ENCODE data around the gene ARHGAP29.

Gene ARHGAP29

DNA sequence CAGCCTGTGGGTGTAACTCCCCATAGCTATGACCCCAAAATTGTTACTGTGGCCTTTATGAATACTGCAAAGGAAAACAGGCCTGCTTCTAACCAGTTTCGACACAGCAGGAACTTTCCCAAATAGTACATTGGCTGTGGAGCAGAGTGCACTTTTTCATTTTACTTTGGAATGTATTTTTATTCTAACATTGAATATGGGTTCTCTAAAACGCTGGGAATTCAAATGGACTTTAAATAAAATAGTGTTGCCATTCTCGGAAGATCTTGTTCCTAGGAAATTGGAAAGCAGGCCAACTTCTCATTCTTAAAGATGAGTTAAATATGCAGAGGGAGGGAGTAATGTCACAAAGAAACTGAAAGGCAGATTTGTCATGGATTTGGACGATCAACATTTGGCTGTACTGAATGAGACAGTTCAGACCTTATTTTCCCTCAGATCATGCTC is 39.6 kb upstream of the ARHGAP29 start:
- Histone ChIP-seq H3K27me3 (ENCODE audit: control insufficient read depth, insufficient read depth, low read length) (no peaks in the 10 kb centered on the region), H3K4me3 (ENCODE audit: low read length) (no peak overlapping the region), H3K27ac (ENCODE audit: low read depth, low read length) (peak overlapping the region; percentile 48), H3K4me1 (ENCODE audit: control insufficient read depth, insufficient read depth, low read length) (peaks cover 5% of the 10 kb centered on the region), H3K36me3 (ENCODE audit: control insufficient read depth, insufficient read depth, low read length) (no peaks in the 10 kb centered on the region), H3K9ac (ENCODE audit: low read length) (no peak overlapping the region)

GRCh38 chr1:94275083-94275482 is 37.7 kb upstream of the ARHGAP29 start:
- Histone ChIP-seq H3K9ac (ENCODE audit: low read length) (no peak overlapping the region), H3K36me3 (ENCODE audit: control insufficient read depth, insufficient read depth, low read length) (no peaks in the 10 kb centered on the region), H3K4me3 (ENCODE audit: low read length) (no peak overlapping the region), H3K4me1 (ENCODE audit: control insufficient read depth, insufficient read depth, low read length) (peaks cover 5% of the 10 kb centered on the region), H3K27ac (ENCODE audit: low read depth, low read length) (peak overlapping the region; percentile 41), H3K27me3 (ENCODE audit: control insufficient read depth, insufficient read depth, low read length) (no peaks in the 10 kb centered on the region)

- Histone ChIP-seq H3K9ac (ENCODE audit: low read length) (no peak overlapping the region), H3K36me3 (ENCODE audit: control insufficient read depth, insufficient read depth, low read length) (no peaks in the 10 kb centered on the region), H3K27me3 (ENCODE audit: control insufficient read depth, insufficient read depth, low read length) (no peaks in the 10 kb centered on the region), H3K4me1 (ENCODE audit: control insufficient read depth, insufficient read depth, low read length) (peaks cover 5% of the 10 kb centered on the region), H3K27ac (ENCODE audit: low read depth, low read length) (peak overlapping the region; percentile 41), H3K4me3 (ENCODE audit: low read length) (no peak overlapping the region)
These were observed 37.2 kb upstream of the ARHGAP29 start for GRCh38 chr1:94274561-94274960.

DNA sequence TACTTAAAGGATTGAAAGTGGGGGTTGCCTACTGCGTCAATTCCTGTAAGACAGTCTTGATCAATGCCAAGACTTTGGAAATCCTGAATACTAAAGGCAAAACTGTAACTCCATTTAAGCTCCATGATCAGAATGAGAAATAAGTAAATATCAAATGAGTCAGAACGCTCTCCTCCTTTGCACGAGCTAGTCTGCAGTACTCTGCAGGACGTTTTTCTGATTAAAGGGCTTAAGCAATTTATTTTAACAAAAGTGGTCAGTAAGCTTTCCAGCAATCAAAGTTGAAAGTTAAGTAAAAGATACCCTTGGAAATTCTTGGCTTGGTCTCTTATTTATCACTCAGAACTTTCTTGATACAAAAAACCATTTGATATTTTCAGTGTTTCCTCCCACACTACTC is 35.7 kb upstream of the ARHGAP29 start:
- no peak overlapping the region for H3K27ac ChIP-seq (ENCODE audit: low read depth, low read length)
- H3K9ac ChIP-seq (ENCODE audit: low read length) = no peak overlapping the region
- H3K27me3 ChIP-seq (ENCODE audit: control insufficient read depth, insufficient read depth, low read length) = no peaks in the 10 kb centered on the region
- H3K36me3 ChIP-seq (ENCODE audit: control insufficient read depth, insufficient read depth, low read length) = no peaks in the 10 kb centered on the region
- peaks cover 5% of the 10 kb centered on the region for H3K4me1 ChIP-seq (ENCODE audit: control insufficient read depth, insufficient read depth, low read length)
- H3K4me3 ChIP-seq (ENCODE audit: low read length) = no peak overlapping the region

DNA sequence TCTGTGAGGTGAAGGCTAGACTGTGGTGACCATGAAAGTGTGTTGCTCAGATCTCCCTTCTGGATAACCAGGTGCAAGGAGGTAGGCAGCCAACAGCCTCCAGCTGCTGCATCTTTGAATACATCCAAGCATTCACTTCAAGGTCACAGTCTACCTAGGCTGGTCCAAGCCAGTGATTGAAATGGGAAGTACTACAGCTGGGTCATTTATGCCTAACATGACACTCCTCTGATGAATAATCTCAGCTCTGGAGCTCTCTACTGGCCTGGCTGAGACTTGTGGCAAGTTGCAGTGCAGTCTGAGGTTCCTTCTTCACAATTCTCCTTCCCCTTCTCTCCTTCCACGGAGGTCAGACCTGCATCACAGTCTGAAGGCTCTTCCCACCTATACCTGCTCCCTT is 35.0 kb upstream of the ARHGAP29 start:
- H3K4me3 ChIP-seq (ENCODE audit: low read length) = no peak overlapping the region
- peaks cover 5% of the 10 kb centered on the region for H3K4me1 ChIP-seq (ENCODE audit: control insufficient read depth, insufficient read depth, low read length)
- H3K27ac ChIP-seq (ENCODE audit: low read depth, low read length) = no peak overlapping the region
- H3K9ac ChIP-seq (ENCODE audit: low read length) = no peak overlapping the region
- H3K36me3 ChIP-seq (ENCODE audit: control insufficient read depth, insufficient read depth, low read length) = no peaks in the 10 kb centered on the region
- H3K27me3 ChIP-seq (ENCODE audit: control insufficient read depth, insufficient read depth, low read length) = no peaks in the 10 kb centered on the region

- Histone ChIP-seq H3K27me3 (ENCODE audit: control insufficient read depth, insufficient read depth, low read length) (no peaks in the 10 kb centered on the region), H3K4me1 (ENCODE audit: control insufficient read depth, insufficient read depth, low read length) (peaks cover 5% of the 10 kb centered on the region), H3K9ac (ENCODE audit: low read length) (no peak overlapping the region), H3K36me3 (ENCODE audit: control insufficient read depth, insufficient read depth, low read length) (no peaks in the 10 kb centered on the region), H3K27ac (ENCODE audit: low read depth, low read length) (no peak overlapping the region), H3K4me3 (ENCODE audit: low read length) (no peak overlapping the region)
These were observed 34.0 kb upstream of the ARHGAP29 start for GRCh38 chr1:94271373-94271772.

GRCh38 chr1:94270801-94271203 is 33.4 kb upstream of the ARHGAP29 start:
- H3K4me1 ChIP-seq (ENCODE audit: control insufficient read depth, insufficient read depth, low read length) = peaks cover 5% of the 10 kb centered on the region
- H3K9ac ChIP-seq (ENCODE audit: low read length) = no peak overlapping the region
- H3K4me3 ChIP-seq (ENCODE audit: low read length) = no peak overlapping the region
- H3K36me3 ChIP-seq (ENCODE audit: control insufficient read depth, insufficient read depth, low read length) = no peaks in the 10 kb centered on the region
- H3K27ac ChIP-seq (ENCODE audit: low read depth, low read length) = no peak overlapping the region
- H3K27me3 ChIP-seq (ENCODE audit: control insufficient read depth, insufficient read depth, low read length) = no peaks in the 10 kb centered on the region

- H3K9ac ChIP-seq (ENCODE audit: low read length) = no peak overlapping the region
- no peaks in the 10 kb centered on the region for H3K27me3 ChIP-seq (ENCODE audit: control insufficient read depth, insufficient read depth, low read length)
- peaks cover 4% of the 10 kb centered on the region for H3K4me1 ChIP-seq (ENCODE audit: control insufficient read depth, insufficient read depth, low read length)
- H3K36me3 ChIP-seq (ENCODE audit: control insufficient read depth, insufficient read depth, low read length) = no peaks in the 10 kb centered on the region
- no peak overlapping the region for H3K27ac ChIP-seq (ENCODE audit: low read depth, low read length)
- H3K4me3 ChIP-seq (ENCODE audit: low read length) = no peak overlapping the region
These were observed 32.5 kb upstream of the ARHGAP29 start for GRCh38 chr1:94269921-94270320.

DNA sequence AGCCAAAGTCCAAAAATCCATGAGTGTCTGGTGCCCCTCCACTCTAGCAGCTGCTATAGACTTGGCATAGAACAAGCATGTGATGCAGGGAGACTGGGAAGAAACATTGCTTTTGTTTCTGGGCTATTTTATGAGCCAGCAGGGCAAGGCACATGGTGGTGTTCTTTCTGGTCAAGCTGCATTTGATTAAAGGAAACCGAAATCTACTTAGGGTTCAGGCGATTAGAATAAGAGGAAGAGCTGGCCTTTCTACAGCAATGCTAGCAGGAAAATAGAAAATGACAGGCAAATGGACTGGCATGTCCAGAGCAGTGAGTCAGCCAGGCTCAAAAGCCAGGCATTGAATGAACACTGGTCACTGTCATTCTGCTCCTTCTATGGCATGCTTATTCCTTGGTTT is 28.5 kb upstream of the ARHGAP29 start:
- H3K4me3 ChIP-seq (ENCODE audit: low read length) = no peak overlapping the region
- no peaks in the 10 kb centered on the region for H3K27me3 ChIP-seq (ENCODE audit: control insufficient read depth, insufficient read depth, low read length)
- H3K36me3 ChIP-seq (ENCODE audit: control insufficient read depth, insufficient read depth, low read length) = no peaks in the 10 kb centered on the region
- H3K27ac ChIP-seq (ENCODE audit: low read depth, low read length) = no peak overlapping the region
- no peaks in the 10 kb centered on the region for H3K4me1 ChIP-seq (ENCODE audit: control insufficient read depth, insufficient read depth, low read length)
- no peak overlapping the region for H3K9ac ChIP-seq (ENCODE audit: low read length)

GRCh38 chr1:94265011-94265422 is 27.6 kb upstream of the ARHGAP29 start:
- H3K4me1 ChIP-seq (ENCODE audit: control insufficient read depth, insufficient read depth, low read length) = no peaks in the 10 kb centered on the region
- H3K9ac ChIP-seq (ENCODE audit: low read length) = no peak overlapping the region
- H3K27ac ChIP-seq (ENCODE audit: low read depth, low read length) = no peak overlapping the region

DNA sequence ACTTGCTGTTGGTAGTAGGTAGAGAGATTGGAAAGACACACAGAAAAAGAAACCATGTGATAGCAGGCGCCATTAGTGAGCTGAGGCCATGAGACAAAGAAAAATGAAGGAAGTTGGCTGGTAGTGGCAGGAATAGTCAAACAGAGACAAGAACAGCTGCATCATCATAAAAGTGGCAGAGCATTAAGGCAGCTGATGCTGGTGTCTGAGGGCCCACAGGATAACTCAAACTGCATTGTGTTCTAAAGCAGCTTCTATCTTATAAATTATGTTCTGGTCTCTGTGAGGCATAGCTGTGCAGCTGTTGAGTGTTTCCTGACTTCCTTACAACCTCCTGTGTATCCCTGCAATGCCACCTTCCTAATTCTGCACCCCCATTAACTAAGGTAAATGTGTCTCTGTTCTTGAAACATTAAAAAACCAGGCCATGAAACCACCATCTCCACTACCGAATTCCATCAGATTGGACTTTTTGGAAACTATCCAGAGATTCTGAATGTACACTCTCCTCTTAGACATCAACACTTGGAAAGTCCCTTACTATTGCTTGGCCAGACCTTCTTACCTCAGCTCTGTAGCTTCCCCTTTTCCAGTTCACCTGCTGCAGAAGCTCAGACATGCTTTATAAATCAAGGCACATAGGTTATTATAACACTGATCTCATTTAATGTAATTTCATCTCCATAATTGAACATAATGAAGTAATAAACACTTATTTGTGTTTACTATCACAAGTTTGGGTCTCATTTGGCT is 23.4 kb upstream of the ARHGAP29 start:
- Histone ChIP-seq H3K9ac (ENCODE audit: low read length) (no peak overlapping the region), H3K27me3 (ENCODE audit: control insufficient read depth, insufficient read depth, low read length) (no peaks in the 10 kb centered on the region), H3K4me1 (ENCODE audit: control insufficient read depth, insufficient read depth, low read length) (no peaks in the 10 kb centered on the region), H3K4me3 (ENCODE audit: low read length) (no peak overlapping the region), H3K36me3 (ENCODE audit: control insufficient read depth, insufficient read depth, low read length) (no peaks in the 10 kb centered on the region), H3K27ac (ENCODE audit: low read depth, low read length) (no peak overlapping the region)

More at GRCh38 chr1:94265011-94265422, 27.6 kb upstream of the ARHGAP29 start:
- H3K27me3 ChIP-seq (ENCODE audit: control insufficient read depth, insufficient read depth, low read length) = no peaks in the 10 kb centered on the region
- H3K36me3 ChIP-seq (ENCODE audit: control insufficient read depth, insufficient read depth, low read length) = no peaks in the 10 kb centered on the region
- no peak overlapping the region for H3K4me3 ChIP-seq (ENCODE audit: low read length)

- Histone ChIP-seq H3K4me3 (ENCODE audit: low read length) (no peak overlapping the region), H3K36me3 (ENCODE audit: control insufficient read depth, insufficient read depth, low read length) (no peaks in the 10 kb centered on the region), H3K27ac (ENCODE audit: low read depth, low read length) (no peak overlapping the region), H3K27me3 (ENCODE audit: control insufficient read depth, insufficient read depth, low read length) (no peaks in the 10 kb centered on the region), H3K9ac (ENCODE audit: low read length) (no peak overlapping the region), H3K4me1 (ENCODE audit: control insufficient read depth, insufficient read depth, low read length) (no peaks in the 10 kb centered on the region)
These were observed 22.4 kb upstream of the ARHGAP29 start for GRCh38 chr1:94259635-94260289.

DNA sequence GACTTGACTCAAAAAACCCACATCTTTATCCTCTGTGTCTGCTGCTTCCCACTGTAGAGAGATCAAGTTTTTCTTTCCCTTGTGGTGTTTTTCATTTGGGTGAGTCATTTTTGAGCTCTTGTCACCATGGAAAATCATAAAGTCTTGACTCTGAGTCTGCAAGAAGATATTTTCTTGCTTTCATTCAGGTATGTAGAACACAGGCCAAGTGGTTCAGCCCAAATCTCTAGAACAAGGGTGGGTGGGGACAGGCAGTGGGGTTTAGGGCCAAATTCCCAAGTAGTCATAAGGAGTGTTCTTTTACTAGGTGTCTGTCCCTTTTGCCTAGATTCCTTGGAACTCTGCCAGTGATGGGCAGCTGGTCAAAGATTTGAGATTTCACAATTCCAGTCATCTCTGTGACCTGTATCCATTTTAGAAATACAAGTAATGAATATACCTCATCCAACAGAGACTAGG is 21.5 kb upstream of the ARHGAP29 start:
- Histone ChIP-seq H3K4me1 (ENCODE audit: control insufficient read depth, insufficient read depth, low read length) (no peaks in the 10 kb centered on the region), H3K27me3 (ENCODE audit: control insufficient read depth, insufficient read depth, low read length) (no peaks in the 10 kb centered on the region), H3K4me3 (ENCODE audit: low read length) (no peak overlapping the region), H3K9ac (ENCODE audit: low read length) (no peak overlapping the region), H3K27ac (ENCODE audit: low read depth, low read length) (no peak overlapping the region), H3K36me3 (ENCODE audit: control insufficient read depth, insufficient read depth, low read length) (no peaks in the 10 kb centered on the region)

All from rectal smooth muscle tissue (tissue), 1 donor.